ENCODE measurements around the gene NCK1.
A peak's percentile ranks its signal among the peaks of the same experiment; 100 is the strongest.

Gene NCK1

GRCh38 chr3:136909187-136909586 lies 47.2 kb downstream of the NCK1 start:
- no peak for DNase-seq

- no peak for DNase-seq
Measured at GRCh38 chr3:136910697-136911096, 48.7 kb downstream of the NCK1 start.

- DNase-seq: no peak
Measured at GRCh38 chr3:136913168-136913567, 51.2 kb downstream of the NCK1 start.

GRCh38 chr3:136914739-136915138 lies 52.7 kb downstream of the NCK1 start:
- DNase-seq: peak in 2 of 4 experiments; percentile 27 to 44

GRCh38 chr3:136916223-136916622 lies 54.2 kb downstream of the NCK1 start:
- no peak for DNase-seq

GRCh38 chr3:136919799-136920580 lies 58.0 kb downstream of the NCK1 start:
- no peak for DNase-seq

- no peak for DNase-seq
Measured at GRCh38 chr3:136920904-136921611, 59.0 kb downstream of the NCK1 start.

GRCh38 chr3:136925425-136926190 lies 63.6 kb downstream of the NCK1 start:
- DNase-seq: peak in 2 of 4 experiments; percentile 45 to 46

- no peak for DNase-seq
Measured at GRCh38 chr3:136928240-136928639, 66.2 kb downstream of the NCK1 start.

- peak; percentile 57 to 83 (median 80) for DNase-seq
Measured at GRCh38 chr3:136929977-136930670, 68.1 kb downstream of the NCK1 start.

- peak; percentile 17 to 61 (median 46) for DNase-seq
Measured at GRCh38 chr3:136931606-136932005, 69.6 kb downstream of the NCK1 start.

- DNase-seq: peak; percentile 51 to 88 (median 68)
Measured at GRCh38 chr3:136932523-136932922, 70.5 kb downstream of the NCK1 start.

GRCh38 chr3:136932978-136933772 lies 71.2 kb downstream of the NCK1 start:
- DNase-seq: peak in 3 of 4 experiments; percentile 19 to 68 (median 52)

GRCh38 chr3:136937175-136937574 lies 75.2 kb downstream of the NCK1 start:
- no peak for DNase-seq

GRCh38 chr3:136937851-136938250 lies 75.8 kb downstream of the NCK1 start:
- peak; percentile 26 to 69 (median 49) for DNase-seq

- peak; percentile 26 to 62 (median 48) for DNase-seq
Measured at GRCh38 chr3:136938334-136938733, 76.3 kb downstream of the NCK1 start.

GRCh38 chr3:136939489-136939888 lies 77.5 kb downstream of the NCK1 start:
- no peak for DNase-seq

GRCh38 chr3:136942803-136943202 lies 80.8 kb downstream of the NCK1 start:
- no peak for DNase-seq

GRCh38 chr3:136943436-136943835 lies 81.4 kb downstream of the NCK1 start:
- DNase-seq: no peak

GRCh38 chr3:136946978-136947377 lies 85.0 kb downstream of the NCK1 start:
- no peak for DNase-seq

GRCh38 chr3:136947477-136947876 lies 85.5 kb downstream of the NCK1 start:
- DNase-seq: no peak

GRCh38 chr3:136949146-136949545 lies 87.1 kb downstream of the NCK1 start:
- DNase-seq: peak in 1 of 4 experiments; percentile 16

Measured in suppressor macrophage (primary cell).